22Rv1 (cell line): ENCODE results near the gene ENPP6.
A peak's percentile ranks its signal among the peaks of the same experiment; 100 is the strongest.

Experiments
- H3K27ac ChIP-seq: fragments of 450-650 bp; 2 replicates; pipeline ENCODE4 v1.5.1; 2017
- CTCF ChIP-seq: fragments of 450-650 bp; IDR thresholded peaks from 2 replicates; pipeline ENCODE4 v1.5.1; 2017; ENCODE audit warnings: mild to moderate bottlenecking
- ZFX ChIP-seq: fragments of 450-650 bp; IDR thresholded peaks from 2 replicates; pipeline ENCODE4 v1.6.1; 2017; ENCODE audit warnings: antibody characterized with exemption, borderline replicate concordance

ENPP6 gene

GRCh38 chr4:184188443-184189400, 29.0 kb downstream of the ENPP6 start:
- TF ChIP-seq CTCF: no peak
- TF ChIP-seq ZFX: no peak

GRCh38 chr4:184177271-184177670, 40.4 kb downstream of the ENPP6 start:
- no peak for TF ChIP-seq ZFX
- TF ChIP-seq CTCF: no peak
- H3K27ac ChIP-seq: no peak overlapping the region

More at GRCh38 chr4:184188443-184189400, 29.0 kb downstream of the ENPP6 start:
- no peak overlapping the region for H3K27ac ChIP-seq

GRCh38 chr4:184174571-184175488, 42.8 kb downstream of the ENPP6 start:
- H3K27ac ChIP-seq: no peak overlapping the region
- TF ChIP-seq ZFX (no peak), CTCF (no peak)

- TF ChIP-seq ZFX (no peak), CTCF (no peak)
- no peak overlapping the region for H3K27ac ChIP-seq
Observed at GRCh38 chr4:184171011-184171410, 46.7 kb downstream of the ENPP6 start.

GRCh38 chr4:184169225-184169867, 48.3 kb downstream of the ENPP6 start:
- H3K27ac ChIP-seq: no peak overlapping the region
- TF ChIP-seq ZFX (no peak), CTCF (no peak)

- TF ChIP-seq CTCF (peak; percentile 97), ZFX (no peak)
- H3K27ac ChIP-seq: no peak overlapping the region
Observed at GRCh38 chr4:184168406-184169019, 49.2 kb downstream of the ENPP6 start.
